Prostate gland (tissue), 2 donors: ENCODE measurements around the gene STX7.

Experiments used
- POLR2A ChIP-seq: fragments of 450-650 bp; IDR thresholded peaks from one replicate; pipeline ENCODE4 v1.6.1; 2016; ENCODE audit warnings: antibody characterized with exemption, mild to moderate bottlenecking
- TF ChIP-seq, protein P1 (sequence below), 4 experiments: fragments of 200-600 bp in 2 of 4; fragments of 450-650 bp in 2 of 4; sonication (generic) in 2 of 4; IDR thresholded peaks; 1 replicate in 3 of 4; 2 replicates in 1 of 4; pipeline ENCODE4 v1.5.1; 2016 to 2019; ENCODE audit warnings: antibody characterized with exemption in 4 of 4, mild to moderate bottlenecking in 2 of 4, moderate library complexity in 2 of 4

DNA sequence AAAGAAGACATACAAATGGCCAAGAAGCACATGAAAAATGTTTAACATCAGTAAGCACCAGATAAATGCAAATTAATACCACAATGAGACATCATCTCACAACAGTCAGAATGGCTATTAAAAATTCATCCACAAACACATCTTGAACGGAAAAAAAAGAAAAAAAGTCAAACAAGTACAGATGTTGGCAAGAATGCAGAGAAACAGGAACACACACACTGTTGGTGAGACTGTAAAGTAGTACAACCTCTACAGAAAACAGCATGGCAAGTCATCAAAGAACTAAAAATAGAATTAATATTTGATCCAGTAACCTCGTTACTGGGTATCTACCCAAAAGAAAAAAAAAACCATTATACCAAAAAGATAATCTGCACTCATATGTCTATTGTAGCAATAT is 6.5 kb downstream of the STX7 start:
- TF ChIP-seq, protein P1, sequence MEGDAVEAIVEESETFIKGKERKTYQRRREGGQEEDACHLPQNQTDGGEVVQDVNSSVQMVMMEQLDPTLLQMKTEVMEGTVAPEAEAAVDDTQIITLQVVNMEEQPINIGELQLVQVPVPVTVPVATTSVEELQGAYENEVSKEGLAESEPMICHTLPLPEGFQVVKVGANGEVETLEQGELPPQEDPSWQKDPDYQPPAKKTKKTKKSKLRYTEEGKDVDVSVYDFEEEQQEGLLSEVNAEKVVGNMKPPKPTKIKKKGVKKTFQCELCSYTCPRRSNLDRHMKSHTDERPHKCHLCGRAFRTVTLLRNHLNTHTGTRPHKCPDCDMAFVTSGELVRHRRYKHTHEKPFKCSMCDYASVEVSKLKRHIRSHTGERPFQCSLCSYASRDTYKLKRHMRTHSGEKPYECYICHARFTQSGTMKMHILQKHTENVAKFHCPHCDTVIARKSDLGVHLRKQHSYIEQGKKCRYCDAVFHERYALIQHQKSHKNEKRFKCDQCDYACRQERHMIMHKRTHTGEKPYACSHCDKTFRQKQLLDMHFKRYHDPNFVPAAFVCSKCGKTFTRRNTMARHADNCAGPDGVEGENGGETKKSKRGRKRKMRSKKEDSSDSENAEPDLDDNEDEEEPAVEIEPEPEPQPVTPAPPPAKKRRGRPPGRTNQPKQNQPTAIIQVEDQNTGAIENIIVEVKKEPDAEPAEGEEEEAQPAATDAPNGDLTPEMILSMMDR (IDR thresholded peaks at IDR 0.05): no peak
- TF ChIP-seq POLR2A: no peak
